Naive B cell (primary cell): ENCODE measurements around the gene FARS2. TPM values are rescaled to one million over a fixed set of nuclear protein-coding genes. Genes with fewer than 3 reads are reported as not detected.

ENCODE experiments used
- ATAC-seq, 2 donors: fragments of 150-1000 bp; cut with Tn5 transposase; 2 replicates each; pipeline ENCODE4 v1.10.0; 2021; ENCODE audit warnings: low read depth in 2 of 2, mild to moderate bottlenecking in 2 of 2, moderate library complexity in 2 of 2
- DNase-seq: peaks from one replicate; pipeline ENCODE4 v3.0.0; 2022
- H3K27ac Mint-ChIP-seq, 6 donors: one replicate each; pipeline ENCODE4 v1.8.0; 2020 to 2022; ENCODE audit warnings: mild to moderate bottlenecking in 6 of 6, mixed read lengths in 6 of 6, moderate library complexity in 5 of 6, inconsistent platforms in 2 of 6
- H3K27me3 Mint-ChIP-seq, 3 donors: one replicate each; pipeline ENCODE4 v1.8.0; 2021 to 2022; ENCODE audit warnings: mixed read lengths in 3 of 3, mild to moderate bottlenecking in 1 of 3
- H3K36me3 Mint-ChIP-seq, 2 donors: one replicate each; pipeline ENCODE4 v1.8.0; 2020 to 2022; ENCODE audit warnings: mixed read lengths in 2 of 2, inconsistent platforms in 1 of 2, mild to moderate bottlenecking in 1 of 2
- H3K4me1 Mint-ChIP-seq, 3 donors: one replicate each; pipeline ENCODE4 v1.8.0; 2020 to 2022; ENCODE audit warnings: mixed read lengths in 3 of 3, inconsistent platforms in 1 of 3, mild to moderate bottlenecking in 1 of 3, moderate library complexity in 1 of 3
- H3K4me3 Mint-ChIP-seq, 8 donors: one replicate each; pipeline ENCODE4 v1.8.0; 2020 to 2022; ENCODE audit warnings: mild to moderate bottlenecking in 8 of 8, mixed read lengths in 8 of 8, moderate library complexity in 8 of 8, inconsistent platforms in 2 of 8
- H3K9me3 Mint-ChIP-seq, 7 donors: one replicate each; pipeline ENCODE4 v1.8.0; 2020 to 2022; ENCODE audit warnings: mixed read lengths in 7 of 7, mild to moderate bottlenecking in 5 of 7, inconsistent platforms in 2 of 7, moderate library complexity in 1 of 7
- polyA plus RNA-seq, 6 donors: library from polyadenylated mRNA; unstranded; fragments of 300-500 nt; fragmentation: Illumina TruSeq; gene quantifications; one replicate each; pipeline ENCODE4 v1.2.3, GENCODE V29; 2021; ENCODE audit warnings: low read depth in 6 of 6

Gene FARS2
- polyA plus RNA-seq, 6 donors from 2014 or later, result 25.7 to 35.9 (median 27.6) TPM

DNA sequence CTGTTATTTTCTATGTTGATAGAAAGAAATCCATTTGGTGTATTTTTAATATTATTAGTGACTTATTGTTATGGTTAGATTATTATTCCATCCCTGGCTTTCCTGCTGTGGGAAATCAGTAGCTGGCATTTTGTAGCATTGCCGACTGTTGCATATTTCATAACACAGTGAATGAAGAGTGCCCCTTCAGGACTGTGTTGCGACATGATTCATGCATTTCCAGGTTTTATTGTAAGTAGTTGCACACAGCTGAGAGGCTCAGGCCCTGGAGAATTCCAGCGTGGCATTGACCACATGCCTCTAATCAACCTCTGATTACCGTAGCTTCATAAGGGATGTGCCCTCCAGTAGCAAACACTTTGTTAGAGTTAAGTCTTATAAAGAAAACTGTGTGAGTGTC is 263.9 kb downstream of the FARS2 start:
- H3K4me3 Mint-ChIP-seq, result no peak overlapping the region
- peaks cover 14 to 21% (median 17%) of the 10 kb centered on the region in 3 donors for H3K4me1 Mint-ChIP-seq
- H3K9me3 Mint-ChIP-seq, result peaks cover 0 to 2% (median 0%) of the 10 kb centered on the region in 7 donors
- no peak for ATAC-seq
- H3K27me3 Mint-ChIP-seq, result no peaks in the 10 kb centered on the region
- no peak for DNase-seq
- no peaks in the 10 kb centered on the region for H3K36me3 Mint-ChIP-seq
- H3K27ac Mint-ChIP-seq, result peak overlapping the region in 2 of 6 donors; percentile 29 to 58

DNA sequence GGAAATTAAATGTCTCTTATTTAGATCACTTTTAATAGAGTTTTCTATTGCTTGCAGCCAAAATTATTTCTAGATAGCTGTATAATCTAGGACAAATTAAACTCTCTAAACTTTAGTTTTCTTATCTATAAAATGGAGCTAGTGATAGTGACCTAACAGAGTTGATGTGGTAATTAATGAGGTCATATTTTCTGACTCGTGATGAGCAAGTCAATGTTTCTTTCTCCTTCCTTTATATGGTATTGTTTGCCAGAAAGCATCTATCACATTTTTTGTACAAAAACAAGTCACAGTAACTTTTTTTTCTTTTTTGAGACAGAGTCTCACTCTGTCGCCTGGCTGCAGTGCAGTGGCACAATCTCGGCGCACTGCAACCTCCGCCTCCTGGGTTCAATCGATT is 267.7 kb downstream of the FARS2 start:
- H3K27ac Mint-ChIP-seq, result no peak overlapping the region
- H3K4me1 Mint-ChIP-seq, result peaks cover 14 to 35% (median 15%) of the 10 kb centered on the region in 3 donors
- H3K4me3 Mint-ChIP-seq, result no peak overlapping the region
- ATAC-seq (no peak), DNase-seq (no peak)
- peaks cover 0 to 7% of the 10 kb centered on the region in 2 donors for H3K36me3 Mint-ChIP-seq
- H3K27me3 Mint-ChIP-seq, result no peaks in the 10 kb centered on the region
- H3K9me3 Mint-ChIP-seq, result peaks cover 0 to 5% (median 0%) of the 10 kb centered on the region in 7 donors

DNA sequence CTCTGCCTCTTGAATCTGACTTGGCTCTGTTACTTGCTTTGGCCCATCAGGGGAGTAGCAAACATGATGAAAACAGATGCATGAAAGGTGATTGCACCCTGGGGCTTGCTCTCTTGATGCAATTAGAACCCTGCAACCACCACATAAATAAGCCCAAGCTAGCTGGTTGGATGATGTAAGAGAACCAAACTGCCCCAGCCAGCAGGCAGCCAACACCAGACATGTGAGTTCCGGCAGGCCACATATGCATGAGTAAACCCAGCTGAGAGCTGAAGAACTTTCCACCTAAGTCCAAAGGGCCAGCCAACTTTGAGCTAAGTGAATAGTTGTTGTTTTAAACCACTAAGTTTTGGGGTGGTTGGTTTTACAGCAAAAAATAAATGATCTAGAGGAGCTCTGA is 268.4 kb downstream of the FARS2 start:
- no peak for ATAC-seq
- peaks cover 11 to 35% (median 14%) of the 10 kb centered on the region in 3 donors for H3K4me1 Mint-ChIP-seq
- H3K36me3 Mint-ChIP-seq, result peaks cover 5 to 7% of the 10 kb centered on the region in 2 donors
- no peak for DNase-seq
- H3K4me3 Mint-ChIP-seq, result no peak overlapping the region
- H3K27me3 Mint-ChIP-seq, result no peaks in the 10 kb centered on the region
- peaks cover 0 to 6% (median 0%) of the 10 kb centered on the region in 7 donors for H3K9me3 Mint-ChIP-seq
- peak overlapping the region in 1 of 6 donors; percentile 11 for H3K27ac Mint-ChIP-seq

DNA sequence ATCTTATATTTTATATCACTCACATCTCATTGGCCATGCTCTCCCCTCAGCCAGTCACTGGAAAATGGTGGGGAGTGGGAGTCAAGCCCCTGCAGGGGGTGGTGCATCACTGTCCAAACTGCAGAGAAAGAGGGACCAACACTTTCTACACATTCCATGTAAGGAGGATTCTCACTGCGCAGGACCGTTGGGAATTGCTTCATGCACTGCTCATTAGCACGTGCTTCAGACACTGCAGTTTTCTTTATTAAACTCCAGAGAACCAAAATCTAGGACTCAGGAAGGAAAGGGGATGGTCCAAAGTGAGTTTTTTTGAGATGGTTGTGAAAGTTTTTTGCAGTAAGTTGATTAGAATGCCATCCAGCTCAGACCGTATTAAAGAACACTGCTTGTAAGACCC is 269.8 kb downstream of the FARS2 start:
- no peak overlapping the region for H3K4me3 Mint-ChIP-seq

DNA sequence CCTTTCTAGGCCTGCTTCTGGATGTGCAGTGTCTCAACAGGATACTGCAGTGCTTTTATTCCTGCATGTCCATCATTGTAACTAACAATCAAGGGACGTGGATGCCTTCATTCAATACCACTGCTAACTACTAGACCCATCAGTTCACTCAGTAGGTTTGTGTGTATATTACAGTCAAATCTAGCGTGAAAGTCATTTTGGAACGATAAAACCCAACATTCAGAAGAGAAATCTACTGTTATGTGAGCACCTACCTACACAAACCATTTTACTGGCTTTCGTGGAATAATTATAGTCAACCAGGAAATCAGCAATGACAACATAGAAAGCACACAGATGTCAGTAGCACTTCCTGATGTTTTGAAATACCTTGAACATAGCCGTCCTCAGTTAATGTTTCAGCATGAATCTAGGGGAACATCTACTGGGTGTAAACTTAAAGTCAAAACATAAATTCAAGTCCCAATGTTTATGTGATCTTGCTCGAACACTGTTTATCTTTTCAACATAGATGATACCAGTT is 270.6 kb downstream of the FARS2 start:
- Mint-ChIP-seq H3K27ac (peak overlapping the region in 1 of 6 donors; percentile 71), H3K4me3 (no peak overlapping the region), H3K27me3 (no peaks in the 10 kb centered on the region), H3K4me1 (peaks cover 6 to 26% (median 11%) of the 10 kb centered on the region in 3 donors), H3K9me3 (peaks cover 0 to 10% (median 0%) of the 10 kb centered on the region in 7 donors), H3K36me3 (peaks cover 7% of the 10 kb centered on the region in 2 donors)
- ATAC-seq (no peak), DNase-seq (no peak)

More for the DNA sequence above, 269.8 kb downstream of the FARS2 start:
- Mint-ChIP-seq H3K9me3 (peaks cover 0 to 10% (median 0%) of the 10 kb centered on the region in 7 donors), H3K27me3 (no peaks in the 10 kb centered on the region), H3K36me3 (peaks cover 5 to 7% of the 10 kb centered on the region in 2 donors), H3K4me1 (peaks cover 6 to 26% (median 11%) of the 10 kb centered on the region in 3 donors), H3K27ac (peak overlapping the region in 2 of 6 donors; percentile 22 to 51)
- DNase-seq (no peak), ATAC-seq (no peak)

- DNase-seq (no peak), ATAC-seq (no peak)
- Mint-ChIP-seq H3K9me3 (peaks cover 0 to 10% (median 0%) of the 10 kb centered on the region in 7 donors), H3K4me1 (peaks cover 3 to 21% (median 11%) of the 10 kb centered on the region in 3 donors), H3K4me3 (no peak overlapping the region), H3K27me3 (no peaks in the 10 kb centered on the region), H3K27ac (no peak overlapping the region), H3K36me3 (peaks cover 14% of the 10 kb centered on the region in 2 donors)
Measured at GRCh38 chr6:5532941-5533340, 271.6 kb downstream of the FARS2 start.

DNA sequence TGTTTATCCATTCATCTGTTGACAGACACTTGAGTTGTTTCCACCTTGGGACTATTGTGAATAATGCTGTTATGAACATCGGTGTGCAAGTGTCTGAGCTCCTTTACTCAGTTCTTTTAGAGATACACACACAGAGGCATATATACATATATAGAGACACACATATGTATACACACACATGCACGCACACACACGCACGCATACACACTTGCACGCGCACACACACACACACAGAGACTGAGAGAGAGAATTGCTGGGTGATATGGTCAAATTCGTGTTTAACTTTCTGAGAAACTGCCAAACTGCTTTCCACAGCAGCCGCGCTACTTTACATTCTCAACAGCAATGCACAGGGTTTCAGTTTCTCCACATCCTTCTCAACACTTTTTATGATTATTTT is 273.3 kb downstream of the FARS2 start:
- no peaks in the 10 kb centered on the region for H3K27me3 Mint-ChIP-seq
- H3K27ac Mint-ChIP-seq, result no peak overlapping the region
- no peak overlapping the region for H3K4me3 Mint-ChIP-seq
- H3K4me1 Mint-ChIP-seq, result peaks cover 0 to 14% (median 4%) of the 10 kb centered on the region in 3 donors
- ATAC-seq (no peak), DNase-seq (no peak)
- peaks cover 17% of the 10 kb centered on the region in 2 donors for H3K36me3 Mint-ChIP-seq
- H3K9me3 Mint-ChIP-seq, result peaks cover 0 to 10% (median 0%) of the 10 kb centered on the region in 7 donors

- ATAC-seq (no peak), DNase-seq (no peak)
- Mint-ChIP-seq H3K9me3 (peaks cover 0 to 10% (median 0%) of the 10 kb centered on the region in 7 donors), H3K4me3 (no peak overlapping the region), H3K4me1 (peaks cover 0 to 5% (median 4%) of the 10 kb centered on the region in 3 donors), H3K36me3 (peaks cover 24 to 26% of the 10 kb centered on the region in 2 donors), H3K27ac (peak overlapping the region in 1 of 6 donors; percentile 45), H3K27me3 (no peaks in the 10 kb centered on the region)
Measured at GRCh38 chr6:5536644-5537043, 275.3 kb downstream of the FARS2 start.

DNA sequence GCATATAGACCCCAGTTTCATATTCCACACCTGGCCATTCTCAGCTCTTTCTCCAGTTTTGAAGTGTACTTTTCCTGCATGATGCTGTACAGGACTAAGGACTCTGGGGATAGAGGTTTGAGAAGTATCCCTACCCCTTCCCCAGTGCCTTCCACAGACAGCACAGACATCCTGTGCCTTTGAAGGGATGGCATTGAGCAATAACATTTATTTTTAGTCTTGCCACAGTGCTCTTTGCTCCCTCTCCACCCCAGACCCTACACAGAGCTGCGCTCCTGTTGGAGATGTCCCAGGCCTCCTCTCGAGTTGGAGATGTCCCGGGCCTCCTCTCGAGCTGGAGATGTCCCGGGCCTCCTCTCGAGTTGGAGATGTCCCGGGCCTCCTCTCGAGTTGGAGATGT is 275.8 kb downstream of the FARS2 start:
- Mint-ChIP-seq H3K27ac (peak overlapping the region in 1 of 6 donors; percentile 45), H3K36me3 (peaks cover 24 to 26% of the 10 kb centered on the region in 2 donors), H3K27me3 (no peaks in the 10 kb centered on the region), H3K4me3 (no peak overlapping the region), H3K9me3 (peaks cover 0 to 10% (median 0%) of the 10 kb centered on the region in 7 donors), H3K4me1 (peaks cover 0 to 5% (median 4%) of the 10 kb centered on the region in 3 donors)
- no peak for DNase-seq
- ATAC-seq, result no peak

- peak overlapping the region in 1 of 6 donors; percentile 68 for H3K27ac Mint-ChIP-seq
- H3K36me3 Mint-ChIP-seq, result peaks cover 24 to 26% of the 10 kb centered on the region in 2 donors
- ATAC-seq (no peak), DNase-seq (no peak)
- H3K4me1 Mint-ChIP-seq, result peaks cover 0 to 5% (median 4%) of the 10 kb centered on the region in 3 donors
- H3K27me3 Mint-ChIP-seq, result no peaks in the 10 kb centered on the region
- peaks cover 0 to 10% (median 0%) of the 10 kb centered on the region in 7 donors for H3K9me3 Mint-ChIP-seq
- no peak overlapping the region for H3K4me3 Mint-ChIP-seq
Measured at GRCh38 chr6:5537967-5538366, 276.7 kb downstream of the FARS2 start.

GRCh38 chr6:5540370-5540769 is 279.1 kb downstream of the FARS2 start:
- no peak for DNase-seq
- Mint-ChIP-seq H3K27ac (no peak overlapping the region), H3K4me3 (no peak overlapping the region), H3K27me3 (no peaks in the 10 kb centered on the region), H3K9me3 (peaks cover 0 to 3% (median 0%) of the 10 kb centered on the region in 7 donors), H3K36me3 (peaks cover 24 to 25% of the 10 kb centered on the region in 2 donors), H3K4me1 (peaks cover 0 to 4% (median 0%) of the 10 kb centered on the region in 3 donors)
- no peak for ATAC-seq

DNA sequence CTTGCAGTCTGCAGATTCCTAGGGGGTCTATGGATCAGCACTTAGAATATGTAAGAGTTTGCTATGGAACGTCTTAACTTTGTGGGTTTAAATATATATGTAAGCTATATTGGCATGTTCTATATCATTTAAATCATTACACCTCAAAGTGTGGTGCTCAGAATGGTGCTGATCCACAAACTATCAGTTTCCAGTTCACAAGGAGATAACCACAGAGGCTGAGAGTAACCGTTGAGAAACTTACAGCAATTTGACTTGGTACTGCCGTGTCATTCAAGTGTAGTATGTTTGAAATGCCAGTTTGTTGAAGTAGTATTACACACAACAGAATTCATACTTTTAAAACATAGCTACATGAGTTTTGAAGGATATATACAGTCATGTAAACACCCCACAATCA is 279.7 kb downstream of the FARS2 start:
- no peaks in the 10 kb centered on the region for H3K27me3 Mint-ChIP-seq
- H3K36me3 Mint-ChIP-seq, result peaks cover 24 to 25% of the 10 kb centered on the region in 2 donors
- H3K4me1 Mint-ChIP-seq, result peaks cover 0 to 4% (median 0%) of the 10 kb centered on the region in 3 donors
- ATAC-seq (no peak), DNase-seq (no peak)
- H3K27ac Mint-ChIP-seq, result no peak overlapping the region
- H3K9me3 Mint-ChIP-seq, result no peaks in the 10 kb centered on the region
- no peak overlapping the region for H3K4me3 Mint-ChIP-seq

GRCh38 chr6:5541751-5542432 is 280.6 kb downstream of the FARS2 start:
- no peaks in the 10 kb centered on the region for H3K27me3 Mint-ChIP-seq
- H3K4me3 Mint-ChIP-seq, result no peak overlapping the region
- no peak for DNase-seq
- no peak overlapping the region for H3K27ac Mint-ChIP-seq
- H3K9me3 Mint-ChIP-seq, result no peaks in the 10 kb centered on the region
- no peak for ATAC-seq
- H3K36me3 Mint-ChIP-seq, result peaks cover 26 to 31% of the 10 kb centered on the region in 2 donors
- H3K4me1 Mint-ChIP-seq, result peaks cover 0 to 4% (median 0%) of the 10 kb centered on the region in 3 donors

DNA sequence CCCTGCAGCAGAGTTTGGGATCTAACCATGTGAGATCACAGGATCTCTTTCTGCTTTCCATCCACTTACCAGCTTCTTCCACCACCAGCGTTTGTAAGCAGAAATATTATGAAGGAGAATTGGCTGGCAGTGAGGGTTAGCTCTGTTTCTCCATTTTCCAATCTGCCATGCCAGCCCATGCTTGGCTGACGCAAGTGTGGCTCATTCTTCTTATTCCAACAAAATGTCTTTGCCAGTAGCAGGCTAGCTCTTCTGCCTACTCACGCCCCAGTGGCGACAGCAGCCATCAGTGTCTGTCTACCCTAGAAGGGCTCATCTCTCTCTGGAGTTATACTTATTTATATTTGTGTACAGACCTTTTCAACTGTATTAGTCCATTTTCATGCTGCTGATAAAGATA is 286.2 kb downstream of the FARS2 start:
- ATAC-seq, result no peak
- Mint-ChIP-seq H3K36me3 (peaks cover 40 to 51% of the 10 kb centered on the region in 2 donors), H3K4me3 (peak overlapping the region in 1 of 8 donors; percentile 10), H3K9me3 (peaks cover 0 to 17% (median 10%) of the 10 kb centered on the region in 7 donors), H3K4me1 (no peaks in the 10 kb centered on the region), H3K27me3 (no peaks in the 10 kb centered on the region), H3K27ac (peak overlapping the region in 1 of 6 donors; percentile 86)
- no peak for DNase-seq
